GM19463 (cell line): ENCODE results near the gene PRPF38A.

Source experiments
- ATAC-seq: cut with Tn5 transposase; IDR thresholded peaks from one replicate; pipeline ENCODE4 v1.9.1; 2021; ENCODE audit warnings: mild to moderate bottlenecking, moderate library complexity; ENCODE audit not compliant: unreplicated experiment

Gene PRPF38A

DNA sequence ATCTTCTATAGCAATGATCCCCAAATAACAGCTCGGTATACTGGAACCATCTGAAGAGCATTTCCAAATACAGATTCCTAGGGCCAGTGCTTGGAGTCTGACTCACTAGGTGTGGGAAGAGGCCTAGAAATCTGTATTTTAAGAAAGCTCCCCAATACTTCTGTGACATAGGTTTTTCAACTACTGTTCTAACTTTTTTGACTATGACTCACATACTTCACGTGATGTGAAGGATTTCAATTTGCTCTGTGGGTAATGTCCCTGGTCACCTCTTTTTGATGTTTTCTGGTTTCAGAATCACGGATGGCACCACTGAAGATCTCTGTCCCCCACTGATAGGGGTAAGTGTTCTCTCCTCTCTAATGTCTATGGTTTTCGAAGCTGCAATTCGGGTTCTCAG is 11.2 kb upstream of the PRPF38A start:
- no peak for ATAC-seq

DNA sequence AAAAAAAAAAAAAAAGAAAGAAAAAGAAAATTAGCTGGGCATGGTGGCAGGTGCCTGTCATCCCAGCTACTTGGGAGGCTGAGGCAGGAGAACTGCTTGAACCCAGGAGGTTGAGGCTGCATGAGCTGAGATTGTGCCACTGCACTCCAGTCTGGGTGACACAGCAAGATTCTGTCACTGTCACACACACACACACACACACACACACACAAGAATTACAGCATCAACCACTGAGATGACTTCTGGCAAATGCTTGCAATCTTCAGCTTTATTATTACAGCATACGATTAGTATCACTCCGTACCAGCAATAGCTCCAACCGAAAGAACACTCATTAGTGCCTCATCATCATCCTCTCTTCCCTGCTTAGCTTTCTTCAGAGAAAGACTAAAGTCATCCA is 4.8 kb upstream of the PRPF38A start:
- ATAC-seq, result no peak

DNA sequence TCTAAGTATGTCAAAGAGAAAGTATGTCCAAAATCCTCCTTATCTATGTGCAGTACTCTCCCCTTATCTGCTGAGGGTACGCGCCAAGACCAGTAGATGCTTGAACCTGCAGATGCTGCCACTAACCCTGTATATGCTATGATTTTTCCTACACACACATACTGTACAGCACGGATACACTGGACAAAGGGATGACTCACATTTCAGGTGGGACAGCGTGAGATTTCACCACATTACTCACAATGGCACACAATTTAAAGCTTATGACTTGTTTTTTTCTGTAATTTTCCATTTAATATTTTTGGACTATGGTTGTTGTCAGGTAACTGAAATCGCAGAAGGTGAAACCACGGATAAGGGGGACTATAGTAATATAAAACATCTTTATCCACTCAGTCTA is 4.3 kb upstream of the PRPF38A start:
- ATAC-seq, result no peak

DNA sequence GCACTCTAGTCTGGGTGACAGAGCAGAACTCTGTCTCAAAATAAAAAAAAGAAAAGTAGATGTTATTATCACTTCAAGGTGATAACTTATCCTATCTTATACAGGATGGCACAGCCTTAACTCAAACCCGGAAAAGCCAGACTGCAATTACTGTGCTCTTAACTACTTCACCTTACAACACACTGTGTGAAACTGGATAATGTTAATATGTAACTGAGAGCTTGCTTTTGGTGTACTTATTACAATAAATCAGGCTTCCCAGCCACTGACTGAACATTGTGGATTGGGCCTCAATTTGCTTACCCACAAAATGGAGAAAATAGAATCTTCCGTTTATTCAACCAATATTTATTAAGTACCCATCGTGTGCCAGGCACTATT is 1.6 kb upstream of the PRPF38A start:
- no peak for ATAC-seq

DNA sequence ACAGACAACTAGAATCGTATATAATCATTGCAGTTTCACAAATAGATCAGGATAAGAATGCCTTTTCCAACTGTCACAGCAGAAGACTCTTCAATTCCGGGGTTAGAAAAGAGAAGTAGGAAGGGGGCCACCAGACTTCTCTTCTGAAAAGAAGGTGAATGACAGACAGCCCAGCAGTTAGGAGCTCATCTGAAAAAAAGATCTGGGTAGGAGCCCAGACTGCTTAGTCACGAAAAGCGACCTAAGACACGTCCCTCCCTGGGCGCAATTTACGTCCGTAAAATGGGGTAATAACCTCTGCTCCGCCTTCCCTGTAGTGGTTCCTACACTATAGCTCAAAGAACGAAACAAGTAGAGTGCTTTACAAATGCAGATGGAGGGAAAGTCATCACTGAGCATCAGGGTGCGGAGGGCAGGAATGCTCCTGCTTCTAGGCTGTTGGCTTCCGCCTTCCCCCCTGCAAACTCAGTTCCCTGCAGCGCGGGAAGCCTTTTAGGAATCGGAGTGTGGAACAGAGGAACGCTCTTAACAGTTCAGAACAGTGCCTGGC is 761 bp upstream of the PRPF38A start:
- ATAC-seq, result peak; percentile 25

DNA sequence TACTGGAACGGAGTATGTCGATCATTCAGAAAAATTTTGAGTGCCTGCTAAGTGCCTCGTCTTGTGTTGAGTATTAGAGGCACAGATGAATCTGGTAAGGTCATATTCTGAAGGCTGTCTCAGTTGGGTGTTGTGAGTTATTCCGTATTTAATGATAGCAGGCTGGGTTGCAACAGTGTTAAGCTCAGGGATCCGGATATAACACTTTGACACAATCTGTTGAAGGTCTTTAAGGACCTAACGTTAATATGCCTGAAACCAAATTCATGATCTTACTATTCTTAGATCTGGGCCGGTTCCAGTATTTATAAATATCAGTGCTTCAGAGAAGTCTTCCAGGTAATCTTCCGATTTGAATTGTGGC is 555 bp downstream of the PRPF38A start:
- ATAC-seq, result no peak

DNA sequence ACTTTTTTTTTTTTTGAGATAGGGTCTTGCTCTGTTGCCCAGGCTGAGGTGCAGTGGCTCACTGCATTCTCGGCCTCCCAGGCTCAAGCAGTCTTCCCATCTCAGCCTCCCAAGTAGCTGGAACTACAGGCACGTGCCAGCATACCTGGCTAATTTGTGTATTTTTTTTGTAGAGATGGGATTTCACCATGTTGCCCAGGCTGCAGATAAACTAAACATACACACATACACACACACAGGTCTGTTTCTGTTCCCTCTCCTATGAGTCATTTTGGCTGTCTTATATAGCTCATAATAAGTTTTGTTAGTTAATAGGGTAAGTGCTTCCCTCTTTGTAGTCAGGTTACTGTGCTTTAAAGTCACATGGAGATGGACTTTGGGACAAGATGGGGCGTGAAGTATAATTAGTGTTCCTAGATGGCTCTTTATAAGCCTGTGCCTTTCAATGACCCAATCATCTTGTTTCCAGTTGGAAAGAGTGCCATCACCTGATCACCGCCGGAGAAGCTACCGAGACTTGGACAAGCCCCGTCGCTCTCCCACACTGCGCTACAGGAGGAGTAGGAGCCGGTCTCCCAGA is 9.1 kb downstream of the PRPF38A start:
- no peak for ATAC-seq

DNA sequence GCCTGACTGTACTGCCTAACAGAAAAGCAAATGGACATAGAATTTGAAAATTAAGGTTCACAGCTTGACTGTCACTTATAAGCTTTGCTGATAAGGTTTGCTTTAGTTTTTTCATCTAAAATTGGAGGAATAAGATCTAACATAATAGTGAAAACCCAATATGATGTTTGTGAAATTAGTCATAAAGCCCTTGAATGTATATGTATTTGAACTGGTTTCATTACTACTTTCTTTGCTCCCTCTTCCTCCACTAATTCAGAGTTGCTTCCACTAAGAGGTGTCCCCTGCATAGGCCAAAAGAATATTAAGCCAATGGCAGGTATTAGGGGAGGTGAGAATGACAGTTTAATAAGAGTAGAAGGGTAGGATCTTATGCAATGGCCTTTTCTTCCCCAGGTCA is 10.5 kb downstream of the PRPF38A start:
- no peak for ATAC-seq

DNA sequence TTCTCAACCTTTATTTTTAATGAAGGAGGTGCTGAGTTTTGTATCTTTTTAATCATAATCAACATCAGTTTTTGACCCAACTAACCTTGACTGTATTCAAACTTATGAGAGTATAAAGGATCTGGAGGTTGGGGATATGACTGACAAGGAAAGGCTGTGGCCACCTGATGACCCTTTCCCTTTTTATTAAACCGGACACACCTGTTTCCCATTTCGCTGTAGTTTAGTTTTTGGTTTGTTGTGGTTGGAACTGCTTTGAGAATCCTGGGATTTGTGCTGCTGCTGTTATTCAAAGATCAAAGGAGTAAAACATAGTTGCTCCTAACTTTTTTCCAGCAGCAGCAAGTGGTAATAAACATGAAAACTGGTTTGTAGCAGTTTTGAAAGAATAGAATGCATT is 12.4 kb downstream of the PRPF38A start:
- no peak for ATAC-seq

DNA sequence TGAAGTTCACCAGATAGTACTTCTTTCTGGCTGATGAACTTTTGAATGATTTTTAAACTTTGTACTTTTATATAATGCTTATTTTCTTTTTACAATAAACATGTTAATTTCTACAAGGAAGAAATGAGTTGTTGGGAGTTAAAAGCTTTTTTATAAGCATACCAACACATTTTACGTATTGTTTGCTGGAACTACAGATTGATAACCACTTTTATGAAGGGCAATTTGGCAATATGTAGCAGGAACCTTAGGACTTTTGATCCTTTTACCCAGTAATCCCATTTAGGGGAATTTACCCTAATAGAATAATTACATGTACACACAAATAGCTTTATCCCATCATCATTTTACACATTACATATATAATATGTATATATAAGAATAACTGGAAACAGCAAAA is 16.3 kb downstream of the PRPF38A start:
- ATAC-seq, result no peak

DNA sequence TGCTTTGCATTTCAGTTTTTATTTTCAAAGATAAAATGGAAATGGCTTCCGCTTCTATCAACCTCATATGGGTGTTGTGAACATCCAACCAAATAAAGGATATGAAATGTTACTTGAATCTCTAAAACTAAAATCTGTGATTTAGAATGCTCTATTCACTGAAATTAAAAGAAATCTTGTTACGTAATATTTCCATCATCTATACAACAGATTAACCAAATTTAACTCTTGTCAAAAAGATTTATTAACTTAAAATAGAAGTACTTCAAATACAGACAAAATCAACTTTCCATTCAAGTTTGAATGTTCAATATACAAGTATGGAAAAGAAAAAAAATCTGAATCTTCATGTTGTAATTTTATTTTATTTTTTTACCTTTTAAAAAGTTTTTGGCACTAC is 18.7 kb downstream of the PRPF38A start:
- ATAC-seq, result no peak

DNA sequence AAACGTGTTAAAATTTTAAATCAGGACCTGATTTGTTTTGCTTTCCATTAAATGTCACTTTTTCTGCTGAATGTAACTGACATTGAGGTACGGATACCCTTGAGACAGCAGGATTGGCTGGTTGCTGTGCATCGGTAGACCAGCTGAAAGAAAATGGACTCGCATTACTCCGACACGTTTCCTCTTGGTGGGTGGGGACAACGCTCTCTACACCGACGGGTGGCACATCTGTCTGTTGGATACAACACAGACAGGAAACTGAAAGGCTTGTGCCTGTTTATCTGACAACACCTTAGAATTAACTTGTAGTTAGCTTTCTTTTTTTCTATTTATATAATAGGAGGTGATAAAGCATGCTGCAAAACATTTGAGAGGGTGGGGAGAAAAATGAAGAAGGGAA is 19.4 kb downstream of the PRPF38A start:
- ATAC-seq, result no peak

DNA sequence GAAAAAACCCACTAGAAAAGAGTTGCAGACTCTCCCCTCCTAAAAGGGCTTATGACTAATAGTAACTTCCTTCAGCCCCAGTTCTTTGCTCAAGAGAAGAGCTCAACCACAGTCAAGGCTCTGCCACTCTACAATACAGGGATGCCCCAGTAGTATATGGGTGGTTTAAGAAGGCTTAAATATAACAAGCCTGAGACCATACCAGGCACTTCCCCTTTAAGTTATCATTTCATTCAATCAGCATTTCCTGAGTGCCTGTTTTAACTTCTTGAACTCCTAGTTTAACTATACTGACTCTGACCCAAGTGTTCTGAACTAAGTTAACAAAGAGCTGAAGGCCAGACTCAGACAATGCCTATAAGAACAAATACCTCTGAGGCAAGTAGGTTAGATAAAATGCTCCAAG is 19.8 kb downstream of the PRPF38A start:
- ATAC-seq, result no peak

DNA sequence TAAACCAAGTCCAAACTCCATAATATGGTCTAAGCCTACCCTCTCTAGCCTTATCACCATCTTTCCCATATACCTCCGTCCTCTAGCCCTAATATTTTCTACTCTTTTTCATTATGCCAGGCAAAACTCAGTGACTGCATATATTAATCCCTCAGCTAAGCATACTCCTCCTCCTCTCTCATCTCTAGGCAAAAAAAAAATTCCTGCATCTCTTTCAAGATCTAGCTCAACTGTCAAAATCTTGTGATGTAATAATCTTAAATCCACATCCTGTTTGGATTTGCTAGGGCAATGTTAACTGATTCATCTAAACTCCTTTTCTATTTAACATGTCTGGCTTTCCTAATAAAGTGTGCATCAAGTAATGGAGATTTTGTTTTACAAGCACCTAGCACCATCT is 20.4 kb downstream of the PRPF38A start:
- ATAC-seq, result no peak

DNA sequence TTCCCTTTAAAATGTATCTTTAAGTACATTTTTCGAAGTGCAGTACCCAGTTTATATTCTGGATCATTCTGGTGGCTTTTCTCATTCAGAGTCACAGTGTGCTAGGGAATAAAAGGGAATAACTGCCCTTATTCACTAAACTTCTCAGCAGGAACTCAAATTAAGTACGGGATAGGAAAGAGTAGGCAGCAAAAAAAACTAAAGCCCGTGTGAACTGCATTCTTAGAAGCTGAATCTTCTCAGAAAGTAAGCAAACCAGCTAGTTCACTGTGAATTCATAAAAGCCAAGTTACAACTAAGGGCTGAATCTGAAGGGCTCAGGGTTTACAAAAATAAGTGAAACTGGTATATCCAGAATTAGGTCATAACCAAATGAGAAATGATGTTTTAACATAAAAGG is 22.0 kb downstream of the PRPF38A start:
- ATAC-seq, result no peak

DNA sequence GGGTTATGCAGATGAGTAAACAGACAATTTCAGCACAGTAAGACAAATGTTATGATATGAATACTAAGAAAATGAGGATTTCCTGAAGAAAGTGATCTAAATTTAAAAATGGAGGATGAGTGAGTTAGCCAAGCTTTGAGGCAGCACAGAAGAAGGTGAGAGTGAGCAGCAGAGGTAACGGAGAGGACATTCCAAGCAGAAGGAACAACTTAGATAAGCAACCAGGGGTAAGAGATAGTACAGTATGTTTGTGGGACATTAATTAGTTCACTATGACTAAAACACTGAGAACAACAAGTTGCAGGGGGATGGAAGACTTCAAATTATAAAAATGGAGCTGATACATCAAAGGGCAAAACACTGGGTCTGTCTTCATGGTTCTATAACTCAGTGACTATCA is 22.8 kb downstream of the PRPF38A start:
- no peak for ATAC-seq

DNA sequence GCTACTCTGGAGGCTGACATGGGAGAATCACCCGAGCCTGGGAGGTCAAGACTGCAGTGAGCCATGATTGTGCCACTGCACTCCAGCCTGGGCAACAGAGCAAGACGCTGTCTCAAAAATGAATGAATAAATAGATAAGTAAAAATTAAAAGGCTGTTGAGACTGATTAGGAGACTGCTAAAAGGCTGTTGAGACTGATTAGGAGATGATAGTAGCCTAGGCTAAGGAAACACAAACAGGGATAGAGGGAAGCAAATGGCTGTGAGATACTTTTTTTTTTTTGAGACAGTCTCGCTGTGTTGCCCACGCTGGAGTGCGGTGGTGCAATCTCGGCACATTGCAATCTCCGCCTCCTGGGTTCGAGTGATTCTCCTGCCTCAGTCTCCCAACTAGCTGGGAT is 28.4 kb downstream of the PRPF38A start:
- no peak for ATAC-seq

DNA sequence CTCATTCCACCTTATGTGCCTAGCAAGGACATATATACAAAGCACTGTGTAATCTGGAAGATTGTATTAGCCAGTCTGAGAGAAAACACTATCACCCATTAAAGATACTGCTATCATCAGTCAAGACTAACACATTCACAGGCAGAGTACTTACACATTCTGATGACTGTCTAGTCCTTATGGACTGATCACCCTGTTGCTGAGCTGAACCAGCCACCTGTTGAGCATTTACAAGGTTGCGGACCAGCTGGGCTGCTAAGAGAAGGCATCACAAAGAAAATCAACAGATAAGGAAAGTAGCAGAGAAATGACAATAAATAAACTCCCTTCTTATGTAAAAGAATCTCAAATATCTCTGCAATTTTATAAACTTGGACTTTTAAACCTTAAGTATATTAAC is 30.8 kb downstream of the PRPF38A start:
- ATAC-seq, result no peak

DNA sequence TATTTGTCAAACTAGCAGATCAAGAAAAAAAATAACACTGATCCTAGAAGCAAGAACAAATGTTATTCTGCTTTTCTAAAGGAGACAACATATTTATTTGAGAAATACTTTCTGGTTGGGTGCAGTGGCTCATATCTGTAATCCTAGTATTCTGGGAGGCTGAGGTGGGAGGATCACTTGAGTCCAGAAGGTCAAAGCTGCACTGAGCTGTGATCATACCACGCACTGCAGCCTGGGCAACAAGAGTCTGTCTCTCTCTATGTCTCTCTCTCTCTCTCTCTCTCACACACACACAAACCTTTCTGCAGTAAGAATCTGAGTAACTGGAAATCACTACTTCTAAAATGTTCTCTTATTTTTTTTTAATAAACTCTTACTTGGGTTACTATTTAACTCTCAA is 31.2 kb downstream of the PRPF38A start:
- ATAC-seq, result no peak

DNA sequence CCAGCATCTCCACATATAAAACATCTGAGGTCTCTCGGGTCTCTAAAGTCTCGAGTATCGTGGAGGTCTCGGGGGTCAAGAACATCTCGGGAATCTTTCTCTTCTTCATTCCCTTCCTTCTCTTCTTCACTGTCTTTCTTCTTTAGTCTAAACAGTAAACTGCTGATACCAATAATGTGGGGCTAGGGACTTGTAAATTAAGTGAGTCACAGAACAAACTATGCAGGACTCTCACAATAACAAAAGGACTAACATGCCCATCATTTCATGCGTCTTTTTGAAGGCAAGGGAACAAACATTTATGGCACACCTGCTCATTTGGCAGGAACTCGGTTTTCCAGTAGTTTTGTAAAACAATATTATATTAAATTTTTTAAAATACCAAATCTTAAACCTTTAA is 32.4 kb downstream of the PRPF38A start:
- ATAC-seq, result no peak

DNA sequence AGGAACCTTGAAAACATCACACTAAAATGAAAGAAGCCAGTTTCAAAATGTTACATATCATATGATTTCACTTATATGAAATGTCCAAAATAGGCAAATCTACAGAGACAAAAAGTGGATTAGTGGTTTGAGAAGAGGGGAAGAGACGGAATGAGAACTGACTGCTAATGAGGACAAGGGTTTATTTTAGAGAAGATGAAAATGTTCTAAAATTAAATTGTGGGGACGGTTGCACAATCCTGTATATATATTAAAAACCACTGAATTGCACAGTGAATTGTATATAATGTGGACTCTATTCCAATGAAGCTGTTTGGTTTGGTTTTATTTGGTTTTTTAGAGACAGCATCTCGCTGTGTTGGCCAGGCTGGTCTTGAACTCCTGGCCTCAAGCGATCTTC is 35.6 kb downstream of the PRPF38A start:
- ATAC-seq, result no peak

DNA sequence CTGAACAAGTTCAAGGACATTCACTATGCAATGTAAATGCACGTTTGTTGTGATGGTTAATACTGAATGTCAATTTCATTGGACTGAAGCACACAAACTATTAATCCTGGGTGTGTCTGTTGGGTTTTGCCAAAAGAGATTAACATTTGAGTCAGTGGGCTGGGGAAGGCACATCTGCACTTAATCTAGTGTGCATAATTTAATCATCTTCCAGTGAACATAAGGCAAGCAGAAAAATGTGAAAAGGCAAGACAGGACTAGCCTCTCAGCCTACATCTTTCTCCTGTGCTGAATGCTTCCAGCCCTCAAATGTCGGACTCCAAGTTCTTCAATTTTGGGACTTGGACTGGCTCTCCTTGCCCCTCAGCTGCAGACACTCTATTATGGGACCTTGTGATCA is 40.1 kb downstream of the PRPF38A start:
- no peak for ATAC-seq

DNA sequence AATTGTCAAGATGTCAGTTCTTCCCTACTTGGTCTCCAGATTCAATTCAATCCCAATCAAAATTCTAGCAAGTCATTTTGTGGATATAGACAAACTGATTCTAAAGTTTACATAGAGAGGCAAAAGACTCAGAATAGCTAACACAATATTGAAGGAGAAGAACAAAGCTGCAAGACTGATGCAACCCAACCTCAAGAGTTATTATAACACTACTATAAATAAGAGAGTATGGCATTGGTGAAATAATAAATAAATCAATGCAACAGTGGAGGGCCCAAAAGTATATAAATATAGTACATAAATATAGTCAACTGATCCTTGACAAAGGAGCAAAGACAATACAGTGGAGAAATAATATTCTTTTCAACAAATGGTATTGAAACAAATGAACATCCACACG is 49.7 kb downstream of the PRPF38A start:
- no peak for ATAC-seq

DNA sequence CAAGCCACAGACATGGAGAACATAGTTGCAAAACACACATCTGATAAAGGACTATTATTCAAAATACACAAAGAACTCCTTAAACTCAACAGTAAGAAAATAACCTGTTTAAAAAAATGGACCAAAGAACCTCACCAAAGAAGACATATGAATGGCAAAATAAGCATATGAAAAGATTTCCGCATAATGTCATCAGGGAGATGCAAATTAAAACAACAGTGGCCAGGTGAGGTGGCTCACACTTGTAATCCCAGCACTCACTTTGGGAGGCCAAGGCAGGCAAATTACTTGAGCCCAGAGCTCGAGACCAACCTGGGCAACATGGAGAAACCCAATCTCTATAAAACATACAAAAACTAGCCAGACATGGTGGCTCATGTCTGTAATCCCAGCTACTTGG is 50.4 kb downstream of the PRPF38A start:
- ATAC-seq, result no peak
